ENCODE results near the gene USP10.

DNA sequence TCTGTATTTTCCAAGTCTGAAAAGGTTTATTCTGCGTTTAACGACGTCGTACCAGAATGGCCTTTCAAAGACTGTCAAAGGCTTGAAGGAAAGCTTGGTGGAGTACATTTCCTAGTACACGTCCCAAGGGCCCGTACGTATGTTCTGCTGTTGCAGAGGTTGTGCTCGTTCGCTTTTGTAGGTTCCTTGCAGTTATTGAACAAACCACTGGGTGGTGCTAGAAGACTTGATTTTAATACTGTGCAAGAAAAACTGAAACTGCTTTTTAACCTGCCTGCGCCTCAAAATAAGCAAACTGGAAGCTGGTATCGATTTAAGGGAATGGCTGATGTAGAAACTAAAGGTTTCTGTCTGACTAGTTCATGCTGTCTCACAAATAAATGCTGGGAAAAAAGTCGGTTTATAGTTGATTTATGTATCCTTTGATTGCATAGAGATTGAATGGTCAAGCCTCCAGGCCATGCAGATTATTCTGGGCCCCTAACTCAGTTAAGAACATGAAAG, 54.6 kb downstream of the USP10 start:
- TF ChIP-seq, protein P1, sequence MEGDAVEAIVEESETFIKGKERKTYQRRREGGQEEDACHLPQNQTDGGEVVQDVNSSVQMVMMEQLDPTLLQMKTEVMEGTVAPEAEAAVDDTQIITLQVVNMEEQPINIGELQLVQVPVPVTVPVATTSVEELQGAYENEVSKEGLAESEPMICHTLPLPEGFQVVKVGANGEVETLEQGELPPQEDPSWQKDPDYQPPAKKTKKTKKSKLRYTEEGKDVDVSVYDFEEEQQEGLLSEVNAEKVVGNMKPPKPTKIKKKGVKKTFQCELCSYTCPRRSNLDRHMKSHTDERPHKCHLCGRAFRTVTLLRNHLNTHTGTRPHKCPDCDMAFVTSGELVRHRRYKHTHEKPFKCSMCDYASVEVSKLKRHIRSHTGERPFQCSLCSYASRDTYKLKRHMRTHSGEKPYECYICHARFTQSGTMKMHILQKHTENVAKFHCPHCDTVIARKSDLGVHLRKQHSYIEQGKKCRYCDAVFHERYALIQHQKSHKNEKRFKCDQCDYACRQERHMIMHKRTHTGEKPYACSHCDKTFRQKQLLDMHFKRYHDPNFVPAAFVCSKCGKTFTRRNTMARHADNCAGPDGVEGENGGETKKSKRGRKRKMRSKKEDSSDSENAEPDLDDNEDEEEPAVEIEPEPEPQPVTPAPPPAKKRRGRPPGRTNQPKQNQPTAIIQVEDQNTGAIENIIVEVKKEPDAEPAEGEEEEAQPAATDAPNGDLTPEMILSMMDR (IDR thresholded peaks at IDR 0.05) = peak; percentile 91
- TF ChIP-seq EZH2 (IDR thresholded peaks at IDR 0.05; ENCODE audit: borderline replicate concordance, insufficient read depth, low read depth, low read length, poor library complexity, severe bottlenecking) = no peak

All from B cell (primary cell).